Trophoblast cell (in vitro differentiated cells and primary cell): Measurements from ENCODE around the gene ADGRG3.
"Not testable (repeated sequence)": the region's sequence is repeated elsewhere in the genome, so short reads cannot be mapped to it uniquely, and the experiment has no call there.

ENCODE experiments used
- DNase-seq, 2 donors: peaks; one replicate each; pipeline ENCODE4 v3.0.0-alpha.2; 2016
- H2AFZ ChIP-seq: 2 replicates; pipeline ENCODE4 v1.6.1; 2013; ENCODE audit warnings: low read length, moderate library complexity, mild to moderate bottlenecking; ENCODE audit not compliant: insufficient read depth, poor library complexity
- H2AK5ac ChIP-seq: 2 replicates; pipeline ENCODE4 v1.6.1; 2013; ENCODE audit warnings: mild to moderate bottlenecking, low read length
- H2BK120ac ChIP-seq: 2 replicates; pipeline ENCODE4 v1.6.1; 2013; ENCODE audit warnings: low read length, mild to moderate bottlenecking, moderate library complexity; ENCODE audit not compliant: insufficient read depth, poor library complexity
- H2BK12ac ChIP-seq: 2 replicates; pipeline ENCODE4 v1.6.1; 2013; ENCODE audit warnings: mild to moderate bottlenecking, low read length, moderate library complexity
- H2BK5ac ChIP-seq: 2 replicates; pipeline ENCODE4 v1.6.1; 2013; ENCODE audit warnings: low read length, low read depth, moderate library complexity, mild to moderate bottlenecking; ENCODE audit not compliant: poor library complexity
- H3K14ac ChIP-seq: 2 replicates; pipeline ENCODE4 v1.6.1; 2013; ENCODE audit warnings: mild to moderate bottlenecking, low read length
- H3K18ac ChIP-seq: 2 replicates; pipeline ENCODE4 v1.6.1; 2013; ENCODE audit warnings: mild to moderate bottlenecking, low read length
- H3K23ac ChIP-seq: 2 replicates; pipeline ENCODE4 v1.6.1; 2013; ENCODE audit warnings: low read length
- H3K27ac ChIP-seq: 2 replicates; pipeline ENCODE4 v1.5.1; 2013; ENCODE audit warnings: low read depth, mild to moderate bottlenecking, inconsistent platforms, low read length, moderate library complexity
- H3K27me3 ChIP-seq: 2 replicates; pipeline ENCODE4 v1.6.1; 2013; ENCODE audit warnings: inconsistent platforms, mild to moderate bottlenecking, low read length, moderate library complexity; ENCODE audit not compliant: insufficient read depth
- H3K36me3 ChIP-seq, 2 experiments: 1 replicate in 1 of 2; 2 replicates in 1 of 2; pipeline ENCODE4 v1.6.1; 2013; ENCODE audit warnings: low read length in 2 of 2, mild to moderate bottlenecking in 2 of 2, moderate library complexity in 1 of 2; ENCODE audit not compliant: insufficient read depth in 2 of 2, control insufficient read depth in 1 of 2
- H3K4ac ChIP-seq: 2 replicates; pipeline ENCODE4 v1.6.1; 2013; ENCODE audit warnings: low read depth, mild to moderate bottlenecking, low read length, moderate library complexity
- H3K4me1 ChIP-seq, 2 experiments: 1 replicate in 1 of 2; 2 replicates in 1 of 2; pipeline ENCODE4 v1.6.1; 2013; ENCODE audit warnings: low read length in 2 of 2, mild to moderate bottlenecking in 2 of 2, moderate library complexity in 1 of 2; ENCODE audit not compliant: insufficient read depth in 2 of 2, control insufficient read depth in 1 of 2
- H3K4me2 ChIP-seq: 2 replicates; pipeline ENCODE4 v1.6.1; 2013; ENCODE audit warnings: inconsistent platforms, mild to moderate bottlenecking, low read length, moderate library complexity
- H3K4me3 ChIP-seq: 2 replicates; pipeline ENCODE4 v1.5.1; 2013; ENCODE audit warnings: mild to moderate bottlenecking, low read depth, low read length, inconsistent platforms
- H3K79me1 ChIP-seq: one replicate; pipeline ENCODE4 v1.6.1; 2013; ENCODE audit warnings: low read length
- H3K79me2 ChIP-seq: 2 replicates; pipeline ENCODE4 v1.6.1; 2013; ENCODE audit warnings: low read length, mild to moderate bottlenecking; ENCODE audit not compliant: control insufficient read depth, insufficient read depth, poor library complexity
- H3K9ac ChIP-seq: 2 replicates; pipeline ENCODE4 v1.6.1; 2013; ENCODE audit warnings: mild to moderate bottlenecking, low read length
- H3K9me3 ChIP-seq: 2 replicates; pipeline ENCODE4 v1.6.1; 2013; ENCODE audit warnings: low read depth, mild to moderate bottlenecking, control low read depth, inconsistent platforms, low read length; ENCODE audit not compliant: insufficient read depth
- H4K12ac ChIP-seq: 2 replicates; pipeline ENCODE4 v1.6.1; 2013; ENCODE audit warnings: low read depth, mild to moderate bottlenecking, low read length, moderate library complexity
- H4K8ac ChIP-seq: 2 replicates; pipeline ENCODE4 v1.6.1; 2013; ENCODE audit warnings: low read depth, mild to moderate bottlenecking, low read length, moderate library complexity
- H4K91ac ChIP-seq: one replicate; pipeline ENCODE4 v1.6.1; 2013; ENCODE audit warnings: low read depth, mild to moderate bottlenecking, low read length, moderate library complexity
- WGBS: extraction: QIAGEN DNeasy Blood & Tissue Kit; methylation state at CpG from one replicate; pipeline ENCODE4 v1.1.7; 2013; ENCODE audit warnings: missing lambda C conversion rate; ENCODE audit not compliant: insufficient read length, insufficient coverage; ENCODE audit errors: extremely low coverage; 5-methylcytosine and 5-hydroxymethylcytosine counted together

The ADGRG3 gene

GRCh38 chr16:57670196-57670595 lies 2.1 kb downstream of the ADGRG3 start:
- no peak overlapping the region for H4K8ac ChIP-seq
- no peak overlapping the region for H3K9ac ChIP-seq
- no peak overlapping the region for H4K12ac ChIP-seq
- H3K14ac ChIP-seq, result no peak overlapping the region
- H2BK120ac ChIP-seq, result no peak overlapping the region
- H3K79me1 ChIP-seq, result no peaks in the 10 kb centered on the region
- no peak overlapping the region for H2AK5ac ChIP-seq
- H3K79me2 ChIP-seq, result no peaks in the 10 kb centered on the region
- H2AFZ ChIP-seq, result no peak overlapping the region
- no peak overlapping the region for H4K91ac ChIP-seq
- H3K4me1 ChIP-seq, result peaks cover 6% of the 10 kb centered on the region in 2 experiments
- no CpG with 5 or more reads among the region's 4 CpGs for whole genome bisulfite sequencing
- DNase-seq, result no peak
- no peak overlapping the region for H3K23ac ChIP-seq
- no peak overlapping the region for H3K18ac ChIP-seq
- no peak overlapping the region for H3K4ac ChIP-seq
- no peak overlapping the region for H2BK12ac ChIP-seq
- H3K27me3 ChIP-seq, result no peaks in the 10 kb centered on the region
- H3K27ac ChIP-seq, result no peak overlapping the region
- no peak overlapping the region for H2BK5ac ChIP-seq
- H3K9me3 ChIP-seq, result peaks cover 3% of the 10 kb centered on the region
- no peak overlapping the region for H3K4me3 ChIP-seq
- no peak overlapping the region for H3K4me2 ChIP-seq
- peaks cover 0 to 3% of the 10 kb centered on the region in 2 experiments for H3K36me3 ChIP-seq

- not testable (repeated sequence) for H3K36me3 ChIP-seq, H3K4ac ChIP-seq, H4K8ac ChIP-seq, H3K14ac ChIP-seq, H3K4me1 ChIP-seq, H2AK5ac ChIP-seq, H3K27ac ChIP-seq, H2AFZ ChIP-seq, H3K9ac ChIP-seq, H3K9me3 ChIP-seq, H3K23ac ChIP-seq, H3K4me3 ChIP-seq, H3K18ac ChIP-seq, H4K91ac ChIP-seq, H3K4me2 ChIP-seq, H2BK120ac ChIP-seq, H3K79me1 ChIP-seq, H2BK5ac ChIP-seq, H2BK12ac ChIP-seq, H3K79me2 ChIP-seq, H4K12ac ChIP-seq, H3K27me3 ChIP-seq
- DNase-seq, result peak; percentile 88 to 95
- no CpG with 5 or more reads among the region's 7 CpGs for WGBS
Measured at GRCh38 chr16:57671451-57671850, 3.3 kb downstream of the ADGRG3 start.

GRCh38 chr16:57672416-57672815 lies 4.3 kb downstream of the ADGRG3 start:
- Histone ChIP-seq H4K8ac (no peak overlapping the region), H3K4ac (no peak overlapping the region), H2BK12ac (no peak overlapping the region), H3K4me2 (no peak overlapping the region), H3K4me3 (no peak overlapping the region), H3K79me2 (no peaks in the 10 kb centered on the region), H3K36me3 (no peaks in the 10 kb centered on the region), H3K27ac (no peak overlapping the region), H3K9me3 (no peaks in the 10 kb centered on the region), H3K27me3 (no peaks in the 10 kb centered on the region), H3K14ac (no peak overlapping the region), H2AFZ (no peak overlapping the region), H2AK5ac (no peak overlapping the region), H3K23ac (no peak overlapping the region), H4K12ac (no peak overlapping the region), H2BK5ac (no peak overlapping the region), H3K79me1 (no peaks in the 10 kb centered on the region), H2BK120ac (no peak overlapping the region), H3K9ac (no peak overlapping the region), H3K4me1 (peaks cover 6% of the 10 kb centered on the region in 2 experiments), H4K91ac (no peak overlapping the region), H3K18ac (no peak overlapping the region)
- DNase-seq, result peak; percentile 69 to 94
- WGBS, result no CpG with 5 or more reads among the region's 3 CpGs

GRCh38 chr16:57672824-57673223 lies 4.7 kb downstream of the ADGRG3 start:
- DNase-seq, result no peak
- H3K27ac ChIP-seq, result no peak overlapping the region
- H3K4me1 ChIP-seq, result peaks cover 3 to 5% of the 10 kb centered on the region in 2 experiments
- H3K23ac ChIP-seq, result no peak overlapping the region
- no peak overlapping the region for H2BK12ac ChIP-seq
- no peak overlapping the region for H2BK5ac ChIP-seq
- H3K79me2 ChIP-seq, result no peaks in the 10 kb centered on the region
- H3K27me3 ChIP-seq, result no peaks in the 10 kb centered on the region
- H2BK120ac ChIP-seq, result no peak overlapping the region
- no peak overlapping the region for H4K8ac ChIP-seq
- no peak overlapping the region for H3K4me3 ChIP-seq
- H4K91ac ChIP-seq, result no peak overlapping the region
- no peaks in the 10 kb centered on the region for H3K79me1 ChIP-seq
- H3K9me3 ChIP-seq, result no peaks in the 10 kb centered on the region
- no peak overlapping the region for H3K18ac ChIP-seq
- H3K14ac ChIP-seq, result no peak overlapping the region
- WGBS, result no CpG with 5 or more reads among the region's 2 CpGs
- H2AFZ ChIP-seq, result no peak overlapping the region
- H3K4ac ChIP-seq, result no peak overlapping the region
- H4K12ac ChIP-seq, result no peak overlapping the region
- H3K4me2 ChIP-seq, result no peak overlapping the region
- no peak overlapping the region for H2AK5ac ChIP-seq
- no peaks in the 10 kb centered on the region for H3K36me3 ChIP-seq
- no peak overlapping the region for H3K9ac ChIP-seq
